Keratinocyte (primary cell): ENCODE results near the gene NDUFAF2. TPM values are rescaled to one million over a fixed set of nuclear protein-coding genes. Genes with fewer than 3 reads are reported as not detected.

Experiments
- DNase-seq: peaks from one replicate; pipeline ENCODE4 v3.0.0-alpha.2; 2011; ENCODE audit warnings: low read depth, missing footprints, low spot score
- FAIRE-seq: peaks from 2 replicates; lab custom pipeline; 2011; peaks lifted over from hg19 to GRCh38; lab: Jason Lieb, UNC
- H2AFZ ChIP-seq: 2 replicates; pipeline ENCODE4 v1.6.0; 2012; ENCODE audit warnings: low read length, control low read depth, inconsistent platforms; ENCODE audit not compliant: control insufficient read depth
- H3K27ac ChIP-seq: 2 replicates; pipeline ENCODE4 v1.5.1; 2011; ENCODE audit warnings: low read length; ENCODE audit not compliant: control insufficient read depth, insufficient read depth
- H3K27me3 ChIP-seq: 3 replicates; pipeline ENCODE4 v1.6.0; 2011; ENCODE audit warnings: low read length; ENCODE audit not compliant: control insufficient read depth, insufficient read depth; ENCODE audit errors: extremely low read depth
- H3K36me3 ChIP-seq, 2 experiments: 2 replicates in 1 of 2; 3 replicates in 1 of 2; pipeline ENCODE4 v1.5.1; 2011; ENCODE audit warnings: low read length in 2 of 2, mild to moderate bottlenecking in 1 of 2; ENCODE audit not compliant: control insufficient read depth in 2 of 2, insufficient read depth in 2 of 2; ENCODE audit errors: extremely low read depth in 1 of 2
- H3K4me1 ChIP-seq: 3 replicates; pipeline ENCODE4 v1.5.1; 2011; ENCODE audit warnings: low read length; ENCODE audit not compliant: control insufficient read depth, insufficient read depth; ENCODE audit errors: extremely low read depth
- H3K4me2 ChIP-seq: 3 replicates; pipeline ENCODE4 v1.6.0; 2011; ENCODE audit warnings: low read depth, low read length; ENCODE audit not compliant: control insufficient read depth, insufficient read depth; ENCODE audit errors: extremely low read depth
- H3K4me3 ChIP-seq, 3 experiments: fragments of 200-600 bp in 1 of 3; sonication (generic) in 1 of 3; 2 replicates in 2 of 3; 3 replicates in 1 of 3; pipeline ENCODE4 v1.5.1; 2011 to 2016; ENCODE audit warnings: low read length in 3 of 3, mild to moderate bottlenecking in 3 of 3, control low read depth in 2 of 3, inconsistent platforms in 1 of 3, low read depth in 1 of 3, mixed read lengths in 1 of 3, mixed run types in 1 of 3, moderate library complexity in 1 of 3; ENCODE audit not compliant: control insufficient read depth in 2 of 3, insufficient read depth in 2 of 3; ENCODE audit errors: extremely low read depth in 1 of 3
- H3K79me2 ChIP-seq: 2 replicates; pipeline ENCODE4 v1.6.0; 2012; ENCODE audit warnings: low read length; ENCODE audit not compliant: control insufficient read depth, insufficient read depth
- H3K9ac ChIP-seq: 3 replicates; pipeline ENCODE4 v1.6.0; 2011; ENCODE audit warnings: low read length; ENCODE audit not compliant: control insufficient read depth, insufficient read depth; ENCODE audit errors: extremely low read depth
- H3K9me1 ChIP-seq: 3 replicates; pipeline ENCODE4 v1.6.0; 2011; ENCODE audit warnings: low read length; ENCODE audit not compliant: control insufficient read depth, insufficient read depth; ENCODE audit errors: extremely low read depth
- H3K9me3 ChIP-seq: 2 replicates; pipeline ENCODE4 v1.5.1; 2012; ENCODE audit warnings: low read depth, low read length; ENCODE audit not compliant: control insufficient read depth
- H4K20me1 ChIP-seq: 3 replicates; pipeline ENCODE4 v1.6.0; 2011; ENCODE audit warnings: low read length; ENCODE audit not compliant: control insufficient read depth, insufficient read depth; ENCODE audit errors: extremely low read depth
- CTCF ChIP-seq, 3 experiments: IDR thresholded peaks in 1 of 3; conservative IDR thresholded peaks in 1 of 3; optimal IDR thresholded peaks in 1 of 3; 2 replicates in 2 of 3; 3 replicates in 1 of 3; pipeline versions ENCODE3 to v1.5.1; 2011; ENCODE audit warnings: low read length in 3 of 3, mild to moderate bottlenecking in 3 of 3, moderate library complexity in 2 of 3, control low read depth in 1 of 3, inconsistent platforms in 1 of 3; ENCODE audit not compliant: insufficient read depth in 2 of 3; ENCODE audit errors: extremely low read depth in 1 of 3
- EZH2 ChIP-seq: IDR thresholded peaks from one replicate; pipeline ENCODE4 v1.6.1; 2012; ENCODE audit warnings: inconsistent platforms, mild to moderate bottlenecking, low read length, moderate library complexity
- dilution Hi-C: fragments of 300-500 bp; cut with MboI; formaldehyde crosslinking; loops from one replicate; pipeline ENCODE4 v1.7.0; 2020; ENCODE audit warnings: low sequenced_read_pairs; ENCODE audit not compliant: extremely low pct_ligation_motif_present
- polyA plus RNA-seq, 5 experiments: library from polyadenylated mRNA; depleted of rRNA in 3 of 5; stranded (reverse) in 3 of 5; stranded (forward) in 1 of 5; unstranded in 1 of 5; fragments of >200 nt; gene quantifications; 1 replicate in 1 of 5; 2 replicates in 3 of 5; 3 replicates in 1 of 5; pipeline versions ENCODE4 v1.2.1 to v1.2.3, GENCODE V29; 2011 to 2012; ENCODE audit warnings: missing spikeins in 2 of 5, low read depth in 1 of 5, low replicate concordance in 1 of 5

Gene NDUFAF2
- polyA plus RNA-seq, 1 donor (not counting 4 experiments of a cell fraction or from before 2014, with no cell fraction given), result 62.3 TPM

GRCh38 chr5:61002611-61003355 lies 57.8 kb downstream of the NDUFAF2 start:
- no peaks in the 10 kb centered on the region for H3K27me3 ChIP-seq
- no peaks in the 10 kb centered on the region for H3K9me1 ChIP-seq
- FAIRE-seq, result no peak
- no peaks in the 10 kb centered on the region for H3K36me3 ChIP-seq
- TF ChIP-seq CTCF (optimal IDR thresholded peaks at IDR 0.05 in 1 of 3, IDR thresholded peaks at IDR 0.05 in 1 of 3, conservative IDR thresholded peaks at IDR 0.05 in 1 of 3; ENCODE audit: extremely low read depth in 1 of 3, insufficient read depth in 2 of 3, low read length in 3 of 3), result no peak
- TF ChIP-seq EZH2, result no peak
- no peaks in the 10 kb centered on the region for H3K9me3 ChIP-seq
- H3K4me1 ChIP-seq, result peaks cover 5% of the 10 kb centered on the region
- H3K4me3 ChIP-seq, result no peak overlapping the region
- H3K9ac ChIP-seq, result no peak overlapping the region
- dilution Hi-C loops, result no loop called here
- H3K79me2 ChIP-seq, result peaks cover 2% of the 10 kb centered on the region
- no peak for DNase-seq
- H3K4me2 ChIP-seq, result no peak overlapping the region
- H3K27ac ChIP-seq, result no peak overlapping the region
- H4K20me1 ChIP-seq, result no peaks in the 10 kb centered on the region
- H2AFZ ChIP-seq, result no peak overlapping the region

GRCh38 chr5:61004448-61004847 lies 59.4 kb downstream of the NDUFAF2 start:
- H3K9ac ChIP-seq, result no peak overlapping the region
- DNase-seq, result no peak
- no peaks in the 10 kb centered on the region for H3K9me1 ChIP-seq
- H3K27me3 ChIP-seq, result no peaks in the 10 kb centered on the region
- peaks cover 5% of the 10 kb centered on the region for H3K4me1 ChIP-seq
- H3K27ac ChIP-seq, result no peak overlapping the region
- no peak for TF ChIP-seq CTCF (optimal IDR thresholded peaks at IDR 0.05 in 1 of 3, IDR thresholded peaks at IDR 0.05 in 1 of 3, conservative IDR thresholded peaks at IDR 0.05 in 1 of 3; ENCODE audit: extremely low read depth in 1 of 3, insufficient read depth in 2 of 3, low read length in 3 of 3)
- TF ChIP-seq EZH2, result no peak
- no peaks in the 10 kb centered on the region for H3K9me3 ChIP-seq
- H4K20me1 ChIP-seq, result no peaks in the 10 kb centered on the region
- dilution Hi-C loops, result no loop called here
- H3K4me3 ChIP-seq, result no peak overlapping the region
- no peaks in the 10 kb centered on the region for H3K36me3 ChIP-seq
- peaks cover 2% of the 10 kb centered on the region for H3K79me2 ChIP-seq
- H2AFZ ChIP-seq, result no peak overlapping the region
- no peak for FAIRE-seq
- H3K4me2 ChIP-seq, result no peak overlapping the region
